IPS-20b (cell line): Measurements from ENCODE around the gene SDHC.
"Not testable (repeated sequence)": the region's sequence is repeated elsewhere in the genome, so short reads cannot be mapped to it uniquely, and the experiment has no call there.

Experiments used
- H3K27ac ChIP-seq: one replicate; pipeline ENCODE4 v1.5.1; 2013; ENCODE audit warnings: low read length
- H3K27me3 ChIP-seq: 2 replicates; pipeline ENCODE4 v1.6.1; 2013; ENCODE audit warnings: mild to moderate bottlenecking, low read length, inconsistent platforms; ENCODE audit not compliant: insufficient read depth
- H3K36me3 ChIP-seq: 2 replicates; pipeline ENCODE4 v1.6.1; 2013; ENCODE audit warnings: low read depth, mild to moderate bottlenecking, inconsistent platforms, low read length, moderate library complexity; ENCODE audit not compliant: insufficient read depth
- H3K4me1 ChIP-seq: 2 replicates; pipeline ENCODE4 v1.6.1; 2013; ENCODE audit warnings: mild to moderate bottlenecking, control low read depth, inconsistent platforms, low read length, moderate library complexity; ENCODE audit not compliant: insufficient read depth
- H3K4me3 ChIP-seq: 2 replicates; pipeline ENCODE4 v1.5.1; 2013; ENCODE audit warnings: mild to moderate bottlenecking, low read length, inconsistent platforms
- H3K9ac ChIP-seq: 2 replicates; pipeline ENCODE4 v1.6.1; 2013; ENCODE audit warnings: low read depth, mild to moderate bottlenecking, inconsistent platforms, low read length, moderate library complexity
- H3K9me3 ChIP-seq: 2 replicates; pipeline ENCODE4 v1.6.1; 2013; ENCODE audit warnings: mild to moderate bottlenecking, low read depth, low read length, inconsistent platforms; ENCODE audit not compliant: insufficient read depth

The SDHC gene

DNA sequence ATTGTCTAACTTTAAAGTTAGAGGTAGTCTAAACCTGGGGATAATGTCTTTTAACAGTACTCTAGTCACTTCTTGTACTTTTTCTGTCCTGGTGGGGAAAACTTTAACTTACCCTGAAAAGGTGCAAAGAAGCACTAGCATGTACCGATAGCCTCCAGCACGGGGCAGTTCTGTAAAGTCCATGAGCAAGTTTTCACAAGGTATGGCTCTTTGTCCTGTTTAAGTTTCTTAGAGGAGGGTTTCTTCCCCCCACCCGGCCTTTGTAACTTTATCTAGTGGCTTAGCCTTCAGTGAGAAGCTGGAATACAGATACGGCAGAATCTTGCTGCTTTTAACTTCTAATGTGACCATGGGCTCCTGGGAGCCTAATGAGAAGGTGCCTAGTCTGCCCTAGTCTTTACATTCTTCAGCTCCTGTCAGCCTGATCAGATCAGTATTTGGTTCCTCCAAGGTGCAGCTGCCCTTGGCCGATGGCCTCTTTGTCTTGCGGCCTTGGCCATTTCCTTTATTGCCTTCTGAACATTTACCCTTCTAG is 93.3 kb downstream of the SDHC start:
- Histone ChIP-seq H3K9me3 (no peaks in the 10 kb centered on the region), H3K36me3 (no peaks in the 10 kb centered on the region), H3K4me3 (no peak overlapping the region), H3K27ac (no peak overlapping the region), H3K27me3 (0 out of 2 replicates have a peak, but pooled peaks cover under 1% of the 10 kb centered on the region), H3K9ac (no peak overlapping the region), H3K4me1 (peaks cover 6% of the 10 kb centered on the region; the same call in 1 of the 2 replicates)

DNA sequence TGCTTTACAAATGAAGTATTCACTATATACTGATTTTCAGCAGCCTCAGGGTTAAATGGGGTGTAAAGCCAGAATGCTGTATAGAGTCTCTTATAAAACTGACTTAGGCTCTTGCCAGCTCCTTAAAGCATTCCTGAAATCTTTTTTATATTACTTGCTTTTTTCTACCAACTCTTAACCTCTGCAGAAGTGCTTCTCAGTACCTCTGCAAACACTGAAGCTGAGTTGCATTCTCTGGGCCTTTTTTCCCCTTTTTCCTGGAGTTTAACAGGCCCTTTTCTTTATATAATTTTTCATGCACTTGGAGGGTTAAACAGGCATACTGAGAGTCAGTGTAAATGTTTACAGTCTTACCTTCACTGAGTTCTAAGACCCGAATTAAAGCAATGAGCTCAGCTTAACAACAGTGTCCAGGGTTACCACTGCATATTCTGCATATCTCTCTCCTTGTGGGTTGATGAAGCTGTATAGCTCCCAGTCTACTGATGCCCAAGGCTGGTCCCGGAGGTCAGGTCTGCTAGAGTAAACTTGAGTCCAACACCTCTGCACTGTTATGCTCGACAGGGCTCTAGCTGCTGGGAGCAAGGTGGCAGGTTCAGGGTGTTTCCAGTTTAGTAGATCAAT is 94.4 kb downstream of the SDHC start:
- no peaks in the 10 kb centered on the region for H3K27me3 ChIP-seq
- no peak overlapping the region for H3K4me3 ChIP-seq
- H3K9ac ChIP-seq, result no peak overlapping the region
- no peaks in the 10 kb centered on the region for H3K9me3 ChIP-seq
- H3K27ac ChIP-seq, result no peak overlapping the region
- H3K4me1 ChIP-seq, result peaks cover 6% of the 10 kb centered on the region; the same call in 1 of the 2 replicates
- no peaks in the 10 kb centered on the region for H3K36me3 ChIP-seq

DNA sequence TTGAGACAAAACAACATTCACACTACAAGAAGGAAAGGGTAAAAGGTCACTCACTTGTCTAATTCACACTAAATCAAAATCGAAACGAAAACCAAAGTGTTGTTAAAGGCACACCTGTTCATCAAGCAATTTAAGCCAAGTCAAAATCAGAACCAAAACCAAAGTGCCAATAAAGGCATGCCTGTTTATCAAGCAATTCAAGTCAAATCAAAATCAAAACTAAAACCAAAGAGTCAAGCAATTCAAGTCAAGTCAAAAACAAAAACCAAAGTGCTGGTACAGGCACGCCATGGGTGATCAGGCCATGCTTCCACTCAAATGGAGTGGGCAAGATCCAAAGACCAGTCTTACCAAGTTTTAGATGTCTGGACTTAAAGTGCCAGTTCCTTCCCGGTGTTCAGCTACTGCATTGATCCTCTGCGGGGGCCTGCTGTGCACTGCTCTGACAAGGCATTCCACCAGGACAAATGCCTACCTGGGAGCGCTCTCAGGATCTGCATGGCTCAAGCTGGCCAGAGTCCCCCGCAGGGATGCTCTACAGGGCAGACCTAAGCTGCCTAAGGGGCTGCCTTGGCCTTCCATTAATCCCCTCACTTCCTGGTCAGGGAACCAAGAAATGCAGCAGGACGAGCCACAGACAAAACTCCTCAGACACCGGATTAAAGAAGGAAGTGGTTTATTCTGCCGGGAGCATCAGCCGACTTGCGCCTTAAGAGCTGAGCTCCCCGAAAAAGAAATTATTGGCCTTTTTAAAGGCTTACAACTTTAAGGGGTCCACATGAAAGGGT is 95.9 kb downstream of the SDHC start:
- not testable (repeated sequence) for H3K9me3 ChIP-seq, H3K27ac ChIP-seq, H3K4me3 ChIP-seq, H3K27me3 ChIP-seq, H3K4me1 ChIP-seq, H3K9ac ChIP-seq, H3K36me3 ChIP-seq

DNA sequence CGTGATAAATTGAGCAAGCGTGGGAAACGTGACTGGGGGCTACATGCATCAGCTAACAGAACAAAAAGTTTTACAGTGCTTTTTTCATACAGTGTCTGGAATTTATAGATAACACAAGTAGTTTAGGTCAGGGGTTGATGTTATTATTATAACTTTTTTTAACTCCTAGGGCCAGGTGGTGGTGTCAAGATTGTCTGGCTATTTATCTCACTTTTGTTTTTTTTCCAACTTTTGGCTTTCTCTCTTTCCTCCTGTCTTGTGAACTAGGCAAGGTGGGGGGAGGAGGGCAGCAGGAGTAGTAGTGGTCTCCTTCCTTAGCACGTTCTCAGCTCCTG is 96.4 kb downstream of the SDHC start:
- not testable (repeated sequence) for H3K27me3 ChIP-seq, H3K9ac ChIP-seq, H3K36me3 ChIP-seq, H3K4me3 ChIP-seq, H3K9me3 ChIP-seq, H3K27ac ChIP-seq, H3K4me1 ChIP-seq
